T-helper 2 cell treated with Interferon-gamma antibody and Interleukin-4, amounts not matched to agents 100 ng/mL and 5 ng/mL, for 36 hours (primary cell): ENCODE measurements around the gene HABP4. TPM values are rescaled to one million over a fixed set of nuclear protein-coding genes. Genes with fewer than 3 reads are reported as not detected.

Source experiments
- intact Hi-C: fragments of 100-400 bp; cut with micrococcal nuclease; formaldehyde crosslinking; loops from one replicate; pipeline ENCODE4 v1.15.1; 2023
- total RNA-seq: library from RNA; stranded (reverse); gene quantifications from 2 replicates; pipeline ENCODE4 v1.2.3, GENCODE V29; 2022

Gene HABP4
- total RNA-seq, 1 donor from 2014 or later, result 5.8 TPM

- intact Hi-C loops, result no loop called here
These were observed 19.6 kb upstream of the HABP4 start for GRCh38 chr9:96430377-96430776.

GRCh38 chr9:96435345-96435744, 14.6 kb upstream of the HABP4 start:
- intact Hi-C loops, result no loop called here

DNA sequence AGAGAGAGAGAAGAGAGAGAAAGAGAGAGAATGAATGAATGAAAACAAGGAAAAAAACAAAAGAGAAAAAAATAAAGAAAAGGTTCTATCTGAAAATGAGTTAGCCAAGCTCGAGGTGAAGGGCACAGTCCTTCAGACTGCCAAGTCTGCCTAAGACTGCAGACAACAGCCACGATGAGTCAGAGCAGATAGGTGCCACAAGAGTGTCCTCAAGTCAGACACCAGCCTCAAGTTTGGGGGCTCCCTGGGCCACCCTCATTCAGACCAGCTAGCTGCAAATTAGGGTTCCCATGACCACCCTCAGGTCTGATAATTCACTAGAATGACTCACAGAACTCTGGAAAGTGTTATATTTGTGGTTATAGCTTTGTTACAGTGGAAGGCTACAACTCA, 13.9 kb upstream of the HABP4 start:
- intact Hi-C loops, result no loop called here

DNA sequence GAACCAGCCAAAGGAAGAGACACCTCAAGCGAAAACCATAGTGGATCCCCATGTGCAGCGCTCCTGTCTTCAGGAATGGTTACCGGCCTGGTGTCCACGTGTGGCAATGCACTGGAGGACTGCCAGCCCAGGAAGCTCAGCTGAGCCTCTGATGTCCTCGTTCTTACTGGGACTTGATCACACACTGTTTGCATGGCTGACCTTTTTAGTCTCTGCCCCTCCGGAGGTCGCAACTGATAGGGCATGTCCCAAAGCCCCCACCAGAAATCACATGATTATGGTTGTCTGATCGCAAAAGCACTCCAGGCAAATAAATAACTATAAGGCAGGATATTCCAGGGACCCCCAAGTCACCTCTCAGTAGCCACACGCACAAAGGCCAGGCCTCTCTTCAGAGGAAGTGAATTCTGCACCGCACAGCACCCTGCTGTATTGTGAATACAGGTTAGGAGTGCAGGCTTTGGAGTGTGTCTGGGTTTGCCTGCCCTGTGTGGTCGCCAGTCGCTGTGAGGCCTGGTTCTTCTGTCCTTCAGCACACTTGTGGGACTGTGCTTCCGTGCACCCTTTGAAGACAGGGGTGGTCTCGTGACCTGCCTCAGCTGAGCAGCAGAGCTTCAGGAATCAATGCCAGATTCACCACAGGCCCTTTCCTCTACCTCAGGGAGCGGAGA, 13.4 kb upstream of the HABP4 start:
- intact Hi-C loops, result no loop called here

GRCh38 chr9:96437454-96437853, 12.5 kb upstream of the HABP4 start:
- intact Hi-C loops, result no loop called here

- intact Hi-C loops, result loop anchor here (10.0 kb wide), 1 partner anchor 116 kb away; no protein-coding TSS in a partner anchor
These were observed 9.2 kb upstream of the HABP4 start for GRCh38 chr9:96440671-96441199.

DNA sequence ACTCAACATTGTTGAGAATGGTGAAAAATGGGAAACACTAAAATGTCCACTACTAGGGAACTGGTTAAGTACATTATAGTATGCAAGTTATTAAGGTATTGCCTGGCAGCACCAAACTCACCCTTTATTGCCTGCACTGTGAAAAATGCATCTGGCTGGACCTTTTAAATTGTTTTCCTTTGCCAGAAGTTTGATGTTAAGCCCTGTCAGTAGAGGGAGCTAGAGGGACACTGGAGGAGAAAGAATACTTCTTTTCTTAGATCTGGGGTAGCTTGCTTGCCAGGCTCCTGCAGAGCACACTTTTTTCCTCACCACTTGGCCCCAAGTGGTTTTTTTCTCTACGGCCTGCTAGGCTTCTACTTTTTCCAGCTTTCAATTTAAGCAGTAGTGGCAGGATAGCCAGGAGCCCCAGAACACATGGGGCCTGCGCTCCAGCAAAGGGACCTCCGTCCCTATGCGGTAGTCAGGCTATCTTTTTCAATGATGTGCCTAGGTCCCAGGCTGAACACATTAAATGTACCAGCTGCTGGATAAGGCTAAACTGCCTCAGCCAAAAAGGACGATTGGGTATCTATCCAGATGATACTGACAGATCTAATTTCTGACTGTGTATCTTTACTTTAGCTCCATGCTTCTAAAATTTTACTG, 8.0 kb upstream of the HABP4 start:
- intact Hi-C loops, result loop anchor here (10.0 kb wide), 1 partner anchor 117 kb away; no protein-coding TSS in a partner anchor

- intact Hi-C loops, result loop anchor here (10.0 kb wide), 1 partner anchor 118 kb away; no protein-coding TSS in a partner anchor
These were observed 7.5 kb upstream of the HABP4 start for GRCh38 chr9:96442491-96442890.

GRCh38 chr9:96447406-96447805, 2.6 kb upstream of the HABP4 start:
- intact Hi-C loops, result loop anchor here (10.0 kb wide), 1 partner anchor 123 kb away; no protein-coding TSS in a partner anchor

GRCh38 chr9:96448546-96449170, 1.3 kb upstream of the HABP4 start:
- intact Hi-C loops, result loop anchor here (10.0 kb wide), 1 partner anchor 124 kb away; no protein-coding TSS in a partner anchor

DNA sequence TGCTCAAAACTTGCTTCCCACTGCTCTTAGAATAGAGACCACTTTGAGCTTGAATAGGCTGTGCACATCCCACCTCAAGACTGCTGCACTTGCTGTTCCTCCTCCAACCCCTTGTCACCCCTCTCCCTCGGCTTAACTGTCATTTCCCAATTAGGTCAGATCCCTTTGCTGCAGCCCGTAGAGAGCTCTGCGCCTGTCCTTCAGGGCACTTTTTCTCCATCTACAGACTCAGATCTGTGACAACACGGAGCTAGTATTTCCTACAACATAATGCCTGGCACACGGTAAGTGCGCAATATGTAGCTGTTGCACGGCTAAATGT, 485 bp upstream of the HABP4 start:
- intact Hi-C loops, result loop anchor here (10.0 kb wide), 1 partner anchor 125 kb away; no protein-coding TSS in a partner anchor

- intact Hi-C loops, result loop anchor here (1.0 to 5.0 kb wide), 3 partner anchors 33 to 201 kb away; partner anchors contain the start of gene ZNF367
These were observed 902 bp downstream of the HABP4 start for GRCh38 chr9:96450613-96451528.

DNA sequence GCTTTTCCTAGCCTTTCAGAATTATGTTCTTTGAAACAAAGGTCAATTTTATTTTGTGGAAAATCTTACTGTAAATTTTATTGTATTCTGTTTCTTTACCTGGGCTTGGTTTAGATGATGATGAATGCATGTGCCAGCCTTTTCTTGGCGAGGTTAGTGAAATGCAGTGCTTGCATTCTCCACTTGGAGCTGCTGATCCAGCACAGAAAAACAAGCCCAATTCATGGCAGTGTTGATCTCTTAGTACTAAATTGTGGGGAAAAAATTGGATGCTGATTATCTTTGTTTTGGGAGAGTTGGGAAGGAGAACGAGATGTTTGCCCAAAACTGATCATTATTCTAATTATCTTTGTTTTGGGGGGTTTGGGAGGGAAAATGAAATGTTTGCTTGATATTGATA, 3.7 kb downstream of the HABP4 start:
- intact Hi-C loops, result loop anchor here (5.0 kb wide), 1 partner anchor 199 kb away; no protein-coding TSS in a partner anchor

GRCh38 chr9:96457266-96457665, 7.3 kb downstream of the HABP4 start:
- intact Hi-C loops, result no loop called here

DNA sequence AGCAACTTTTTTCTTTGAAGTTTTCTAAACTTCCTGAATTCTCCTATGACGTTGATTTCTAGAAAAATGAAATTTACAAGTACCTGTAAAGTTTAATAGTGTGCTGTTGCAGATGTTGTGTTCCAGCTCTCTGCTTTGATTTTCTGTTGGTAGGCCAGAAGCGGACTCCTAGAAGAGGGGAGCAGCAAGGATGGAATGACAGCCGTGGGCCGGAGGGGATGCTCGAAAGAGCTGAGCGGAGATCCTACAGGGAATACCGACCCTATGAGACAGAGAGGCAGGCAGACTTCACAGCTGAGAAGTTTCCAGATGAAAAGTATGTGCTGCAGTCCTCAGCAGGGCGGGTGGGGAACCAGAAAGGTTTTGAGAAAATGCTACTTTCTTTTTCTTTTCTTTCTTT, 8.3 kb downstream of the HABP4 start:
- intact Hi-C loops, result no loop called here

- intact Hi-C loops, result no loop called here
These were observed 9.5 kb downstream of the HABP4 start for GRCh38 chr9:96459268-96460007.

DNA sequence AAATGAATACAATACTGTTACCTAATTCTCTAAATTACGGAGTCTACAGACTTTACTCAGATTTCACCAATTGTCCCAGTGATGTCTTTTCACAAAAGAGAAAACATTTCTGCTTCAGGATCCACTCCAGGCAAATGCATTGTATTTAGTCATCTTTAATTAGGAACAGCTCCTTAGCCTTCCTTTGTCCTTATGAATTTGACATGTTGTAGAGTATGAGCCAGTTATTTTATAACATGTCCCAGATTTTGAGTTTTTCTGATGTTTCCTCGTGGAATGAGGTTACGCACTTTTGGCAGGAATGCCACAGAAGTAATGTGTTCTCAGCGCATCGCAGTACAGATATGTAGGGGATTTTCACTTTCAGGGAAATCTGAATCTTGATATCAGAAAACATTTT, 10.5 kb downstream of the HABP4 start:
- intact Hi-C loops, result no loop called here

- intact Hi-C loops, result no loop called here
These were observed 10.9 kb downstream of the HABP4 start for GRCh38 chr9:96460882-96461281.

GRCh38 chr9:96461336-96461735, 11.4 kb downstream of the HABP4 start:
- intact Hi-C loops, result no loop called here

GRCh38 chr9:96462541-96462940, 12.6 kb downstream of the HABP4 start:
- intact Hi-C loops, result no loop called here
